HL-60 (cell line): Measurements from ENCODE around the gene FHDC1.

ENCODE experiments used
- CTCF ChIP-seq: IDR thresholded peaks from one replicate; pipeline ENCODE4 v1.5.1; 2011; ENCODE audit warnings: low read length, control low read depth, inconsistent platforms; ENCODE audit not compliant: insufficient read depth
- GABPA ChIP-seq: IDR thresholded peaks from 2 replicates; pipeline ENCODE4 v1.6.1; 2012; ENCODE audit warnings: low read depth
- POLR2AphosphoS5 ChIP-seq: IDR thresholded peaks from 2 replicates; pipeline ENCODE4 v1.6.1; 2012; ENCODE audit warnings: low read depth
- REST ChIP-seq: IDR thresholded peaks from 2 replicates; pipeline ENCODE4 v1.6.1; 2012; ENCODE audit warnings: low read depth; ENCODE audit not compliant: insufficient replicate concordance
- SPI1 ChIP-seq: IDR thresholded peaks from 2 replicates; pipeline ENCODE4 v1.6.1; 2012; ENCODE audit warnings: low read depth, mild to moderate bottlenecking, borderline replicate concordance

- TF ChIP-seq CTCF (no peak), SPI1 (no peak), POLR2AphosphoS5 (no peak), REST (no peak), GABPA (no peak)
Observed at GRCh38 chr4:152925851-152926250, 10.3 kb upstream of the FHDC1 start.
